ENCODE results near the gene GRAMD1C.

The GRAMD1C gene

GRCh38 chr3:113852506-113852905 is 13.9 kb downstream of the GRAMD1C start:
- DNase-seq (ENCODE audit: low read depth, low spot score): no peak

GRCh38 chr3:113867506-113867905 is 28.9 kb downstream of the GRAMD1C start:
- DNase-seq (ENCODE audit: low read depth, low spot score): no peak

- DNase-seq (ENCODE audit: low read depth, low spot score): no peak
Measured at GRCh38 chr3:113873293-113873692, 34.7 kb downstream of the GRAMD1C start.

GRCh38 chr3:113873814-113874526 is 35.4 kb downstream of the GRAMD1C start:
- DNase-seq (ENCODE audit: low read depth, low spot score): no peak

GRCh38 chr3:113878403-113878802 is 39.8 kb downstream of the GRAMD1C start:
- no peak for DNase-seq (ENCODE audit: low read depth, low spot score)

- DNase-seq (ENCODE audit: low read depth, low spot score): no peak
Measured at GRCh38 chr3:113885050-113885449, 46.5 kb downstream of the GRAMD1C start.

GRCh38 chr3:113890256-113890900 is 51.8 kb downstream of the GRAMD1C start:
- no peak for DNase-seq (ENCODE audit: low read depth, low spot score)

- no peak for DNase-seq (ENCODE audit: low read depth, low spot score)
Measured at GRCh38 chr3:113894927-113895326, 56.3 kb downstream of the GRAMD1C start.

GRCh38 chr3:113895964-113896363 is 57.4 kb downstream of the GRAMD1C start:
- no peak for DNase-seq (ENCODE audit: low read depth, low spot score)

- DNase-seq (ENCODE audit: low read depth, low spot score): no peak
Measured at GRCh38 chr3:113896930-113897329, 58.3 kb downstream of the GRAMD1C start.

- DNase-seq (ENCODE audit: low read depth, low spot score): no peak
Measured at GRCh38 chr3:113897373-113897777, 58.8 kb downstream of the GRAMD1C start.

GRCh38 chr3:113898892-113899291 is 60.3 kb downstream of the GRAMD1C start:
- no peak for DNase-seq (ENCODE audit: low read depth, low spot score)

- no peak for DNase-seq (ENCODE audit: low read depth, low spot score)
Measured at GRCh38 chr3:113906568-113907140, 68.1 kb downstream of the GRAMD1C start.

- no peak for DNase-seq (ENCODE audit: low read depth, low spot score)
Measured at GRCh38 chr3:113908133-113908532, 69.5 kb downstream of the GRAMD1C start.

GRCh38 chr3:113910966-113911365 is 72.4 kb downstream of the GRAMD1C start:
- no peak for DNase-seq (ENCODE audit: low read depth, low spot score)

GRCh38 chr3:113912552-113913236 is 74.1 kb downstream of the GRAMD1C start:
- no peak for DNase-seq (ENCODE audit: low read depth, low spot score)

- DNase-seq (ENCODE audit: low read depth, low spot score): no peak
Measured at GRCh38 chr3:113914646-113915045, 76.1 kb downstream of the GRAMD1C start.

GRCh38 chr3:113927556-113927955 is 89.0 kb downstream of the GRAMD1C start:
- DNase-seq (ENCODE audit: low read depth, low spot score): no peak

- DNase-seq (ENCODE audit: low read depth, low spot score): no peak
Measured at GRCh38 chr3:113946831-113947230, 108.2 kb downstream of the GRAMD1C start.

GRCh38 chr3:113947372-113948014 is 108.9 kb downstream of the GRAMD1C start, which contains the start of gene ZDHHC23:
TSS of gene ZDHHC23 (plus strand) at chr3:113948013. CDS start at chr3:113948803, 790 bp downstream.
- peak; percentile 39 for DNase-seq (ENCODE audit: low read depth, low spot score)

GRCh38 chr3:113948015-113948917 is 109.7 kb downstream of the GRAMD1C start:
- DNase-seq (ENCODE audit: low read depth, low spot score): no peak
